Breast epithelium (tissue), 3 donors: ENCODE measurements around the gene EPS8.

Experiments
- CTCF ChIP-seq, 3 donors: fragments of 450-650 bp; IDR thresholded peaks; one replicate each; pipeline ENCODE4 v1.5.1; 2016 to 2017; ENCODE audit warnings: antibody characterized with exemption in 3 of 3, mild to moderate bottlenecking in 3 of 3, moderate library complexity in 3 of 3
- POLR2A ChIP-seq: fragments of 450-650 bp; IDR thresholded peaks from one replicate; pipeline ENCODE4 v1.6.1; 2016; ENCODE audit warnings: antibody characterized with exemption, mild to moderate bottlenecking, moderate library complexity
- POLR2AphosphoS5 ChIP-seq, 3 donors: sonication (generic); formaldehyde crosslinking; IDR thresholded peaks; one replicate each; pipeline ENCODE4 v1.6.1; 2017; ENCODE audit warnings: antibody characterized with exemption in 3 of 3

GRCh38 chr12:15601210-15601800, 187.9 kb downstream of the EPS8 start:
- TF ChIP-seq POLR2AphosphoS5 (IDR thresholded peaks at IDR 0.05) (no peak), CTCF (IDR thresholded peaks at IDR 0.05) (no peak), POLR2A (no peak)
